SJSA1 (cell line): ENCODE measurements around the gene ADD2. TPM values are rescaled to one million over a fixed set of nuclear protein-coding genes. Genes with fewer than 3 reads are reported as not detected.
"Not testable (repeated sequence)": the region's sequence is repeated elsewhere in the genome, so short reads cannot be mapped to it uniquely, and the experiment has no call there.

Experiments
- DNase-seq, 2 experiments: peaks; one replicate each; pipeline ENCODE4 v3.0.0-alpha.2; 2015 to 2020; ENCODE audit warnings: low spot score in 2 of 2, low read depth in 1 of 2
- H3K27ac ChIP-seq: fragments of 250-450 bp; sonication (Bioruptor Pico); 2 replicates; pipeline ENCODE4 v1.5.1; 2020; ENCODE audit warnings: mild to moderate bottlenecking, moderate library complexity
- H3K27me3 ChIP-seq: fragments of 250-450 bp; sonication (Bioruptor Pico); replicated peaks from 2 replicates; pipeline ENCODE4 v1.5.1; 2020; ENCODE audit warnings: mild to moderate bottlenecking, moderate library complexity
- H3K36me3 ChIP-seq: fragments of 250-450 bp; sonication (Bioruptor Pico); 2 replicates; pipeline ENCODE4 v1.5.1; 2020; ENCODE audit warnings: mild to moderate bottlenecking
- H3K4me1 ChIP-seq: fragments of 250-450 bp; sonication (Bioruptor Pico); replicated peaks from 2 replicates; pipeline ENCODE4 v1.6.1; 2021; ENCODE audit warnings: mild to moderate bottlenecking
- H3K4me3 ChIP-seq: fragments of 250-450 bp; sonication (Bioruptor Pico); 2 replicates; pipeline ENCODE4 v1.5.1; 2020; ENCODE audit warnings: mild to moderate bottlenecking
- H3K9me3 ChIP-seq: fragments of 250-450 bp; sonication (Bioruptor Pico); replicated peaks from 2 replicates; pipeline ENCODE4 v1.5.1; 2020; ENCODE audit warnings: mild to moderate bottlenecking
- total RNA-seq: library from RNA; depleted of rRNA; stranded (reverse); fragments of >200 nt; shearing (Covaris generic); gene quantifications from 2 replicates; pipeline ENCODE4 v1.2.3, GENCODE V29; 2014

The ADD2 gene
- total RNA-seq, 1 experiment from 2014 or later = not detected

DNA sequence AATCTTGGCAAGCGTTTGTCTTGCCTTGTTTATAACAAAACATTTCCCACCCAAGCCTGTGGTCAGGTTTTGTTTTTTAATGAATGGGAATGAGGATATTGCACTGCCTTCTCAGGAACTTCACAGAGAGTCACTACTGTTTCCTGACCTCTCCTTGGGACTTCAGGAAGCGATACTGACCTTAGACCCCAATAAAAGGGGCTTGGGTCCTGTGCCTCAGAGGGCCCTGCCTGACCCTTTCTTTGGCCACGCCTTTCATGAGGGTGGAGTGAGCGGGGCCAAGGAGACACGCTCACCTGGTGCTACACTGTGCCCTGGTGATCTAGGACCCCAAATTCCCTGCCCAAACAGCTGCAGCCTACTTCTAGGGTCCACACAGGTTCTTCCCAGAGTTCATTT, 121.6 kb downstream of the ADD2 start:
- no peaks in the 10 kb centered on the region for H3K9me3 ChIP-seq
- no peak overlapping the region for H3K4me3 ChIP-seq
- 0 out of 2 replicates have a peak, but pooled peaks cover under 1% of the 10 kb centered on the region for H3K27me3 ChIP-seq
- H3K4me1 ChIP-seq = no peaks in the 10 kb centered on the region
- H3K27ac ChIP-seq = no peak overlapping the region
- no peaks in the 10 kb centered on the region for H3K36me3 ChIP-seq
- no peak for DNase-seq

DNA sequence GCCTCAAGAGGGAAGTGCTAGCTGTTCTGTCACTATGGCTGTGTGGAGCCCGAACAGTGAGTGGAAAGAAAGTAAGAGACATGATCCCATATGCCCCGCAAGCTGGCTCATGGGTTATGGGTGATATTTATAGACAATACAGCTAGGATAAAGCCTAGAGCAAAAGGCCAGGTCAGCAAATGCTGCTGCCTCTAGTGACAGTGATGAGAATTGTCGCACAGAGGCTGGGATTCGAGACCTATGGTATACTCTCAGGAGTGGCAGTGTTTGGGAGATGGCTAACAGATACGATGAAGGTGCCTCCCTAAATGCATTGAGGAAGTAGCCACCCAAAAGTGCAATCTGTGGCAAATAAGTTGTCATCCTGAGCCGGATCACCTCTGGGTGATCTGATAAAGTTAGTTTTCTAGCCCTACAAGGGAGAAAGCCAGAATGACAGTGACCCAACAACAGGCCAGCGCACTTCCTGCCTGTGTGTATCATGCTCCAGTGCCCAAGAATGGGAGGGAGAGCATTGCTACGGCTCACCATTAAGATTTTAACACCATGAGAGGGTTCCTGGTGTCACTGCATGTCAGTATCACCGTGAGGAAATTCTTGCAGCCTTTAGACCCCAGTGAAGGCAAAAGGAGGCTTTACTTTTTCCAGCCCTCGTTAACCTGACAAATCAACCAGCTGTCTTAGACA, 122.1 kb downstream of the ADD2 start:
- H3K27ac ChIP-seq = no peak overlapping the region
- 0 out of 2 replicates have a peak, but pooled peaks cover 4% of the 10 kb centered on the region for H3K4me1 ChIP-seq
- no peaks in the 10 kb centered on the region for H3K27me3 ChIP-seq
- H3K9me3 ChIP-seq = no peaks in the 10 kb centered on the region
- no peaks in the 10 kb centered on the region for H3K36me3 ChIP-seq
- no peak for DNase-seq
- H3K4me3 ChIP-seq = no peak overlapping the region

DNA sequence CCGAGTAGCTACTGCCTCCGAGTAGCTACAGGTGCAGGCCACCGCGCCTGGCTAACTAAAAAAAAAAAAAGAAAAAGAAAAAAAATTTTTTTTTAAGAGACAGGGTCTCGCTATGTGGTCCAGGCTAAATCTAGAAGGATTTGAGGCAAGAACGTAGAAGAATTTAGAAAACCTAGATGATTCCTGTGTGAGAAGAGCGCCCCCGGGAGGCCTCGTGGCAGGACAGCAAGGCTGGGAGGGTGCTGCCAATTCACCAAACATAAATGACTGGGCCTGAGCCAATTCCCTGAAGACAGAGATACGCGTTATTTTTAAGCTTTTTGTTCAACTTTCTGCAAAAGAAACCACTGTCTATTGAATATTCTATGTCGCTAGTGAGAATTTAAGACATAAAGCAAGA, 124.3 kb downstream of the ADD2 start:
- H3K4me3 ChIP-seq = no peak overlapping the region
- H3K27ac ChIP-seq = no peak overlapping the region
- 0 out of 2 replicates have a peak, but pooled peaks cover 4% of the 10 kb centered on the region for H3K4me1 ChIP-seq
- H3K27me3 ChIP-seq = 0 out of 2 replicates have a peak, but pooled peaks cover 3% of the 10 kb centered on the region
- no peaks in the 10 kb centered on the region for H3K36me3 ChIP-seq
- DNase-seq = no peak
- no peaks in the 10 kb centered on the region for H3K9me3 ChIP-seq

DNA sequence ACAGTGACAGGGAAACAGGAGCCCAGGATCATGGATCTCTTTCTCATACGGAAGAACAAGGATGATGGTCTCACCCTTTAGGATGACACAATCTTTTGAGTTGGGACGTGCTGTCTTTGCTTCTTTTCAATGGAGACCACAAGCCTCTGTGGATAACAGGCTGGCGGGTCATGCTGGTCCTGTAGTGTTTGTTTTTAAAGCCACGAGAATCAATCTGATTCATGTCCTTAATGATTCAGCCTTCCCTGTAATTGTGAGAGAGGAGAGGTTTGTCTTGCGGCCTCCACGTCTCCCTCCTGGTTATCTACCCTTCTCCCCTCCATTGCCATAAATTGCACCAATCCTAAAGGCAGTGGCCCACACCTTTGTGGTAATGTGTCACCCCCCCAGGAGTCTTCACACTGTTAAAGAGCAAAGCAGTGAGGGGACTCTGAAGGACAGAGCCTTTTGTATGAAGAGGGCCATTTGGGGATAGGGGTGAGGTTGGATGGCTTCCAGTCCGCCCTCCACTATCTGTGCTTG, 126.7 kb downstream of the ADD2 start:
- DNase-seq = no peak
- no peak overlapping the region for H3K4me3 ChIP-seq
- 0 out of 2 replicates have a peak, but pooled peaks cover 4% of the 10 kb centered on the region for H3K4me1 ChIP-seq
- peaks cover 3% of the 10 kb centered on the region; the same call in 1 of the 2 replicates for H3K27me3 ChIP-seq
- H3K27ac ChIP-seq = no peak overlapping the region
- H3K36me3 ChIP-seq = no peaks in the 10 kb centered on the region
- H3K9me3 ChIP-seq = no peaks in the 10 kb centered on the region

DNA sequence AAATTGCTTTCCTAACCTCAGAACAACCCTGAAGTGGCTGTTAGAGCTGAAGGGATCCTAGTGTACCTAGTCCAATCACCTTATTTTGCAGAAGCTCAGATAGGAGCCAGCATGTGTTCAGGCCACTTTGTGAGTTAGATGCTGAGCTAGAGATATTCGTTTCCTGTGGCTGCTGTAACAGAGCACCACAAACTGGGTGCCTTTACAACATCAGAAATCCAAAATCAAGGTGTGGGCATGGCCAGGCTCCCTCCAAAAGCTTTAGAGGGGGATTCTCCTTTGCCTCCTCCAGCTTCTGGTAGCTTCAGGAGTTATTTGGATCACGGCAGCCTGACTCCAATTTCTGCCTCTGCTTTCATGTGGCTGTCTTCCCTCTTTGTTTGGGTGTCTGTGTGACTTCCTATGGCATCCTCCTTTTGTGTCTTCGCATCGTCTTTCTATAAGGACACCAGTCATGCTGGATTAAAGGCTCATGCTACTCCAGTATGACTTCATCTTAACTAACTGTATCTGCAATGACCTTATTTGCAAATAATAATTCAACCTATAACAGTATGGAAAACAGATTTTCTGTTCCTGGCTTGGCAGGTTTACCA, 128.1 kb downstream of the ADD2 start:
- no peak for DNase-seq
- Histone ChIP-seq H3K9me3 (no peaks in the 10 kb centered on the region), H3K27ac (no peak overlapping the region), H3K4me1 (0 out of 2 replicates have a peak, but pooled peaks cover 4% of the 10 kb centered on the region), H3K36me3 (no peaks in the 10 kb centered on the region), H3K4me3 (no peak overlapping the region), H3K27me3 (peaks cover 3% of the 10 kb centered on the region; the same call in 1 of the 2 replicates)

DNA sequence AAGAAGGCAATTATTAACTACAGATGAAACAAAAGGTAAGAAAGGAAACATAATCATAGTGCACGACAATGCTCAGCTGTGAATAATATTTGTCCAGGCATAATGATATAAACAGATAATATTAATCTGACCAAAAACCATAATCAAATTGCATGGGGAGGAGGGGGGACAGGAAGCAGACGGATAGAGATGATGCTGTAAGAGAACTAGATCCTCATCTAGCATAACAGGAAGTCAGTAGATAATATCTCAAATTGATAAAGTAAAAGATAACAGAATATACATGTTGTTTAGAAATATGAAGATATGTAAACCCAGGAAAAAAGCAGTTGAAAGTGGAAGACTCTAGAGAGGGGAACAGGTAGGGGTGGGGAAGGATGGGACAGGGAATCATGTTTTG, 129.4 kb downstream of the ADD2 start:
- Histone ChIP-seq H3K36me3 (no peaks in the 10 kb centered on the region), H3K27ac (no peak overlapping the region), H3K27me3 (peaks cover 3% of the 10 kb centered on the region; the same call in 1 of the 2 replicates), H3K4me3 (no peak overlapping the region), H3K9me3 (no peaks in the 10 kb centered on the region; the same call in 1 of the 2 replicates), H3K4me1 (0 out of 2 replicates have a peak, but pooled peaks cover 4% of the 10 kb centered on the region)
- no peak for DNase-seq

DNA sequence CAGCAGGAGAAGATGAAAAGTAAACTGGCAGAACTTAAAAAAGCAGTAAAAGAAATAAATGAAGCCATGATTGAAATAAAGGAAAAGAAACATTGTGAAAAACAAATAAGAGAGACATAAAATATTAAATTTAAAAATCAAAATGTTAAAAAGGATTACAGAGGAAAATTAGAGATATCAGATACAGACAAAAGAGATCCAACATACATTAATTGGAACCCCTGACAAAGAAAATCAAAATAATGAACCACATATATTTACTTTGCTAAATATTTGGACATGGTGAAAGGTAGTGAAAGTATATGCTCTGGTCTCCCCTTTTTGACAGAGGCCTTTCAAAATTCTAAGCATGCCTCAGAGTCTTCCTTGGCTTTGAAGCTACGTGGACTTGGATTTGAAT, 134.5 kb downstream of the ADD2 start:
- Histone ChIP-seq H3K4me1 (no peaks in the 10 kb centered on the region), H3K27me3 (peaks cover 3% of the 10 kb centered on the region; the same call in 1 of the 2 replicates), H3K36me3 (no peaks in the 10 kb centered on the region), H3K9me3 (no peaks in the 10 kb centered on the region; the same call in 1 of the 2 replicates), H3K27ac (no peak overlapping the region), H3K4me3 (no peak overlapping the region)
- no peak for DNase-seq

DNA sequence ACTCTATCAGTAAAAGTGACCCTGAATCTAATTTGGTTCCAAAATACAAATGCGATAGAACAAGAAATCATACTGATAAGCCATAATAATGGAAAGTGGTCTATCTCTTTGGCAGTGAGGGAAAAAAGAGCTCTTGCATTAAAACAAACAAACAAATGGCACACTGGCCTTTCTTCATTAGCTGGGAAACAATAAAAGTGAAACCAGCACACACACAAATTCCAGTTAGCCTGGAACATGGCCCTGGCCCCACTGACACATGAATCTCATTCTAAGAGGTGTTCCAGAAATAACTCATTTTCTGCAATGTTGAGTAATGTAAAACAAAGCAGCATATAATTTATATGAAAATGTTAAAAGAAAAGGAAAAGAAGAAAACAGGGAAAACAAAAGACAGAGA, 135.0 kb downstream of the ADD2 start:
- DNase-seq = no peak
- Histone ChIP-seq H3K27ac (no peak overlapping the region), H3K4me1 (no peaks in the 10 kb centered on the region), H3K4me3 (no peak overlapping the region), H3K36me3 (no peaks in the 10 kb centered on the region), H3K9me3 (no peaks in the 10 kb centered on the region; the same call in 1 of the 2 replicates), H3K27me3 (peaks cover 3% of the 10 kb centered on the region; the same call in 1 of the 2 replicates)

DNA sequence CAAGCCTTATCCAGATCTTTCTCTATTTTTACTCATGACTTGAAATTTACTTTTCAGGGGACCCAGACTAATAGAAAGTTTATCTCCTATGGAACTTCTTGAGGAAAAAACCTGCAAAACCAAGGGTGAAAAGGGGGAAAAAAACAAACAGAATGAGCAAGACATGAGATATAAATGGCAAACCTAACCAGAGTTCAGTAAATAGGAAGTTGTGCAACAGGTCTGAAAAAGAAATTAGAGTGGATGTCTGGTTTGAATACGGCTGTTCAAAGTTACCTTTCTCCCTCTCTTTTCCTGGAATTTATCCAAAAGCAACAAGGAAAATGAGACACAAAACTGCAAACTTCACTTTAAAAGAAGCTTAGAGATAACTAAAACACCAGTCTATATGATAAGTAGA, 135.6 kb downstream of the ADD2 start:
- no peaks in the 10 kb centered on the region for H3K4me1 ChIP-seq
- no peak overlapping the region for H3K4me3 ChIP-seq
- H3K27me3 ChIP-seq = peaks cover 3% of the 10 kb centered on the region; the same call in 1 of the 2 replicates
- H3K36me3 ChIP-seq = no peaks in the 10 kb centered on the region
- no peak overlapping the region for H3K27ac ChIP-seq
- DNase-seq = no peak
- no peaks in the 10 kb centered on the region; the same call in 1 of the 2 replicates for H3K9me3 ChIP-seq

DNA sequence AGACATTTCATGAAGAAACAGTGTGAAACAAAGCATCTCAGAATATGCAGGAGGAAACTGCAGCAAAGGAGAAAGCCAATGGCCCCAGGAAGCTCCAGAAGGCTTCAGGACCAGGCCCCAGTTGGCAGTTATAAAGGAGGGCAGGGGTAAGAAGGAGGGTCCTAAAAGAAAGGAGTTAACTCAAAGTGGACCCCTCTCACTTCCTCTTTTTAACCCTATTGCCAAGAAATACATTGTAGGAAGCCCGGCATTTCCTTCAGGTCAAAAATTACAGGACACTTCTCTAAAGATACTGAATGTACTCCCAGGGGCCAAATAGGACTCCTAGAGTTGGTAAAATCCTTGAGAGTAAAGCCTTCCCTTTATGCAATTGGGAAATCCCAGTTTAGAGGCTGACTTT, 137.2 kb downstream of the ADD2 start:
- H3K27ac ChIP-seq = no peak overlapping the region
- no peak overlapping the region for H3K4me3 ChIP-seq
- no peaks in the 10 kb centered on the region for H3K4me1 ChIP-seq

DNA sequence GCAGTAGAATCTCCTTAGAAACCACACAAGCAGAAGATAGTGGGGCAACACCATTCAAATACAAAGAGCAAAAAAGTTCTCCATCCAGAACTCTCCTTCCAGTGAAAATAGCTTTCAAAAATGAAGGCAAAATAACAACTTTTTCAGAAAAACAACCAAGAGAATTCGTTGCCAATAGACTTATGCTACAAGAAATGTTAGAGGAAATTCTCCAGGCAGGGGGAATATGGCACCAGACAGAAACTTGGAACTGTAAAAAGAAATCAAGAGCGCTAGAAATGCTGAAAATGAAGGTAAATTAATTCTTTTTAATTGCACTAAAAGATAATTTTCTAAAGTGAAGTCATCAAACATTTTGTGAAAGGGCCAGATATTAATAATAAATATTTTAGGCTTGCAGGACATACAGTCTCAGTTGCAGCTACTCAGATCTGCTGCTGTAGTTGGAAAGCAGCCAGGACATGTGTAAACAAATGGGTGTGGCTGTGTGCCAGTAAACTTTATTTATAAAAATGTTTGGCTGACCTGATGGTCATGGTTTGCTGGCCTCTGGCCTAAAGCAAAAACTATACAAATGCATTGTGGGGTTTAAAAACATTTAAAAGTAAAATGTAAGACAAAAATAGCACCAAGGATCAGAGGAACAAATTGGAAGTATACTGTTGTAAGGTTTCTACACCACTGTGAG, 140.6 kb downstream of the ADD2 start:
- no peaks in the 10 kb centered on the region for H3K4me1 ChIP-seq
- no peaks in the 10 kb centered on the region for H3K36me3 ChIP-seq
- no peaks in the 10 kb centered on the region for H3K9me3 ChIP-seq
- H3K4me3 ChIP-seq = no peak overlapping the region
- no peak for DNase-seq
- peaks cover 3% of the 10 kb centered on the region; the same call in 1 of the 2 replicates for H3K27me3 ChIP-seq
- H3K27ac ChIP-seq = no peak overlapping the region

More for the DNA sequence above, 137.2 kb downstream of the ADD2 start:
- no peaks in the 10 kb centered on the region; the same call in 1 of the 2 replicates for H3K9me3 ChIP-seq
- DNase-seq = no peak
- no peaks in the 10 kb centered on the region for H3K36me3 ChIP-seq
- peaks cover 3% of the 10 kb centered on the region; the same call in 1 of the 2 replicates for H3K27me3 ChIP-seq

DNA sequence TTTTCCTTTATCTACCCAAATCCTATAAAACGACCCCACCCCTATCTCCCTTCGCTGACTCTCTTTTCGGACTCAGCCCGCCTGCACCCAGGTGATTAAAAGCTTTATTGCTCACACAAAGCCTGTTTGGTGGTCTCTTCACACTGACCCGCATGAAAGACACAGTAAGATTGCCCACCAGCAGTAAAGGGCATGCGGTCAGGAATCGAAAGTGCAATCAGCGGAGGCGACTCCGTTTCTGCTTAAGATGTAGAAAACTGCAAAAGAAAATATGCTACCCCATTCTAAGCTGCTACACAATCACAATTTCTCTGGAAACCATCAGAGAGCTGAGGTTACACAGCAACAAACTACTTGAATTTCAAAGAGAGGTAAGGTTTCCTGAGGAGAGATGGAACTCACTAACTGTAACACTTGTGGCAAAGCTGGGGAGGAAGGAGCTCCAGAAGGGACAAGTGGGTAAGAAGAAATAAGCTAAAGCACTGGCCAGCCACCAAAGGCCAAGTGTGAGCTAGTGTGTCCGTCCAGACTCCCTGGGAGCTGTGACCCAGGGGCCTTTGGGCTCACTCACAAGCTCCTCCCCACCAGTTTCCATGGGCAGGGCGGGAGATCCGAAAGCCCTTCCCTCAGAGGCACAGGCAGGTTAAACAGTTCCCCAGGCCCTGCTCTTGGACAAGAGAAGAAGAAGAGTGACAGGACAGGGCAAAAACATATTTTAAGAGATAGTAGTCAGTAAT, 141.6 kb downstream of the ADD2 start:
- no peak for DNase-seq
- H3K4me3 ChIP-seq = no peak overlapping the region

DNA sequence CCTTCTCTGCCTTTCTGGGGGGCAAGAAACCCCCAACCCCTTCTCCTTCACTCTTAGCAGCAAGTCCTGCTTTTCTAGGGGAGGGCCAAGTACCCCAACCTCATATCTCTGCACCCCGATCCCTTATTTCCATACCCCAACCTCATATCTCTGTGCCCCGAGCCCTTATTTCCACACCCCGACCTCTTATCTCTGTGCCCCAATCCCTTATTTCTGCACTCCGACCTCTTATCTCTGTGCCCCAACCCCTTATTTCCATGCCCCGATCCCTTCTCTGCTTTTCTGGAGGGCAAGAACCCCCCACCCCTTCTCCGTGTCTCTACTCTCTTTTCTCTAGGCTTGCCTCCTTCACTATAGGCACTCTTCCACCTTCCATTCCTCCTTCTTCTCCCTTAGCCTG, 146.5 kb downstream of the ADD2 start:
- H3K27me3 ChIP-seq, H3K4me3 ChIP-seq, H3K4me1 ChIP-seq, DNase-seq, H3K27ac ChIP-seq, H3K9me3 ChIP-seq, H3K36me3 ChIP-seq: not testable (repeated sequence)

More for the DNA sequence above, 141.6 kb downstream of the ADD2 start:
- Histone ChIP-seq H3K4me1 (no peaks in the 10 kb centered on the region), H3K36me3 (no peaks in the 10 kb centered on the region), H3K27me3 (no peaks in the 10 kb centered on the region; the same call in 1 of the 2 replicates), H3K27ac (no peak overlapping the region), H3K9me3 (no peaks in the 10 kb centered on the region)
